NCI-H82 treated with DMSO at 0.1 percent for 48 hours (cell line): Measurements from ENCODE around the gene KIF13A.
"Not testable (repeated sequence)": the region's sequence is repeated elsewhere in the genome, so short reads cannot be mapped to it uniquely, and the experiment has no call there.

Source experiments
- DNase-seq: peaks from one replicate; lab custom pipeline; 2025; ENCODE audit not compliant: unreplicated experiment; lab: John Stamatoyannopoulos, UW

The KIF13A gene

DNA sequence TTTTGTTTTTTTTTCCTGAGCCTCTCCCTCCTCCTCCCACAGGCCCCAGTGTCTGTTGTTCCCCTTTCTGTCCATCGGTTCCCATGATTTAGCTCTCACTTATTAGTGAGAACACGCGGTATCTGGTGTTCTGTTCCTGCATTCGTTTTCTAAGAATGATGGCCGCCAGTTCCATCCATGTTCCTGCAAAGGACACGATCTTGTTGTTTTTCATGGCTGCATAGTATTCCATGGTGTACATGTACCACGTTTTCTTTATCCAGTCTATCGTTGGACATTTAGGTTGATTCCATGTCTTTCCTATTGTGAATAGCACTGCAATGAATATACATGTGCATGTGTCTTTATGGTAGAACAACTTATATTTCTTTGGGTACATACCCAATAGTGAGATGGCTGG lies 175.1 kb downstream of the KIF13A start:
- no peak for DNase-seq

GRCh38 chr6:17808609-17809008 lies 178.8 kb downstream of the KIF13A start:
- DNase-seq, result no peak

DNA sequence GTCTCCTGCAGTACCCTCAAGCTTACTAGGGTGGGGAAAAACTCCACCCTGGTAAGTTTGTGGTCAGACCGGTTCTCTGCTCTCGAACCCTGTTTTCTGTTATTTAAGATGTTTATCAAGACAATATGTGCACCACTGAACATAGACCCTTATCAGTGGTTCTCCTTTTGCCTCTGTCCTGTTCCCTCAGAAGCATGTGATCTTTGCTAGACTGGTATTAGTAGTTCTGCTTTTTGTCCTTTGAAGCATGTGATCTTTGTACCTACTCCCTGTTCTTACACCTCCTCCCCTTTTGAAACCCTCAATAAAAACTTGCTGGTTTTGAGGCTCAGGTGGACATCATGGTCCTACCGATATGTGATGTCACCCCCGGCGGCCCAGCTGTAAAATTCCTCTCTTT lies 180.0 kb downstream of the KIF13A start:
- DNase-seq, result not testable (repeated sequence)

DNA sequence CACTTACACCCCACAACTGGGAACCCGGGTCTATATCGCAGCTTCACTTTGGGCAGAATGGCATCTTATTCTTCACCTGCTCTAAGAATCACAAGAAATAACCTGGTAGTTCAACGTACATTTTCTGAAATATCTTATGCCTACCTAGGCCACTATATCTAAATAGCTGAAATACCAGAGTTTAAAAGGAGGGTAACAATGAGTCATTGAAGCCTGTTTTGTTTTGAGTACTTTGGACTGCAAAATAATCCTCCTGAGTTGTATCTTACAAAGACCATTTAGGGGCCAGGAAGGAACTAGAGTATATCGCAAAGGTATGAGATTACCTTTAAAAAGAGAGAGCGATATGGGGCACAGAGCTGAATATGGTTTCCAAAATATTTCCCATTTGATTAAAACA lies 184.0 kb downstream of the KIF13A start:
- DNase-seq, result no peak

DNA sequence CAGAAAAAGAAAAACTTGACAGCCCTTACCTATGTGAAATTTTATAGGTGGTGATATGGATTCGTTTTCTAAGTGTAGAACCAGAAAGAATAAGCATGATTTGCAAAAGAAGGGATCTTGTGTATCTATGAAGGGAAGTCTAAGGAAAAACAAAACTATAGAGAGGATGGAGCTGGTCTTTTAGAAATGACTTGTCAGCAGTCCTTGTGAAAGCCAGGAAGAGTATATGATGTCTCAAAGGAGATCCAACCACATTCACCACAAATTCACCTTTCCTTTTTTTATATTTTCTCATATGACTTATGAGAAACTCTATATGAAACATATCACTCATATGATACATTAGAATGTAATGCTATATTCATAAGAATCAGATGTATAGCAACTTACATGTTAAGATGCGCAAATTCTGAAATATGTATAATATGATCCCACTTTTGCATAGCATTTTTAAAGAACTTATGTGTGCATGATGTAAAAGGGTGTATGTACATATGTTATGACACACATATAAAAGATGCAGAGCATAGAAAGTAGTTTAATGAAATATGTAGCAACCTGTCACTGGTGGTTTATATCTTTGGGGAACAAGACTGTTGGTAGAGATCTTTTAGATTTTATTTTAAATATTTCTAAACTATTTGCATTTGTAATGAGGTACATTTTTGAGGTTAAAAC lies 188.8 kb downstream of the KIF13A start:
- DNase-seq, result no peak

GRCh38 chr6:17790489-17790888 lies 196.9 kb downstream of the KIF13A start:
- DNase-seq, result no peak

- no peak for DNase-seq
Observed at GRCh38 chr6:17785094-17785787, 202.2 kb downstream of the KIF13A start.

GRCh38 chr6:17780061-17780460 lies 207.4 kb downstream of the KIF13A start:
- no peak for DNase-seq

- no peak for DNase-seq
Observed at GRCh38 chr6:17771609-17772008, 215.8 kb downstream of the KIF13A start.

DNA sequence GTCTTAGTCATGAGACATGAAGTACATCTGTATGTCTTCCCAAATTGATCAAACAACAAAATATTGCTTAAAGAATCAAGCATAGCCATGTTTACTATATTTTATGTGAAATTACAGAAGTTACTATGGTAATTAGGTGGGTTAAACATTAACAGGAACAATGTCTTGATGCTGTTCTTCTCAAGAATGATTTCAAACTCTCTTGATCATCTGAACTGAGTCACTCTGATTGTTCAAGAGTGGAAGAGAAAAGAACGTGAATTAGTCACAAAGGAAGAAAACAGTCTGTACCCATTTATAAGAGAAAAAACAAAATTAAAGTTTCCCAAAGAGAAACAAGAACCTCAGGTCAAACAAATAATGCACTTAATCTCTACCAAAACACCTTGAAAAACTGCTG lies 218.6 kb downstream of the KIF13A start:
- no peak for DNase-seq

GRCh38 chr6:17768388-17768787 lies 219.0 kb downstream of the KIF13A start:
- no peak for DNase-seq

GRCh38 chr6:17762651-17763050 lies 224.8 kb downstream of the KIF13A start:
- no peak for DNase-seq

DNA sequence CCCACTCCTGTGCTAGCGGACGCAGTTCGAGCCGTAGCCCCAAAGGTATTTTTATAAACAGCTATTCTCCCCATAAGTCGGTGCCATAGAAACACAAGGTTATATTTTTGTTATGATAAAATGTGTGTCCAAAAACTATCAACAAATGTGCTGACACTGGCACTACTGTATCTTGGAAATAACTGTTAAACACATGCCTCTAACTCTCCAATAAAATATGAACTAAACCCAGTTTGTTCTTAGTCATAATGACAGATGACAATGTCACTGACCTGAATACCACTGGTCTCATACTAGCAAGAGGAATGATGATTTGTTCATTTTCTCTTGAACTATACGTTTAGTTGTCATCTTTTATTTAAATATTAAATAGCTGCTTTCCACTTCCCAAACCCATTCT lies 229.3 kb downstream of the KIF13A start:
- DNase-seq, result no peak

DNA sequence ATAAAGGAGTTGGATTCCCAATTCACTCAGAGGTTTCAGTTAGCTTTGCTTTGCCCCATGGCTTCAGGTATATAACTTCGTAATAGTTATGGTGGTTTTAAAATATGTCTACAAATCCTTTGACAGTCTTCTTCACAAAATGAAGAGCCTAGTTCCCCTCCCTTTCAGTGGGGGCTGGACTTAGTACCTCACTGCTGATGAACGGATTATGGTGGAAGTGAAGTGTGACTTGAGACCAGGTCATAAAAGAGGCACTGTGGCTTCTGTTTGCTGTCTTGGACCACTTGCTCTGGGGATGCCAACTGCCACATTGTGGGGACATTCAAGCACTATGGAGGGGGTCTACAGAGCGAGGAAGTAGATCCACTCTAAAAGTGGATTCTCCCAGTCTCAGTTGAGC lies 233.2 kb downstream of the KIF13A start:
- no peak for DNase-seq

- DNase-seq, result not testable (repeated sequence)
Observed at GRCh38 chr6:17745324-17745723, 242.1 kb downstream of the KIF13A start.

DNA sequence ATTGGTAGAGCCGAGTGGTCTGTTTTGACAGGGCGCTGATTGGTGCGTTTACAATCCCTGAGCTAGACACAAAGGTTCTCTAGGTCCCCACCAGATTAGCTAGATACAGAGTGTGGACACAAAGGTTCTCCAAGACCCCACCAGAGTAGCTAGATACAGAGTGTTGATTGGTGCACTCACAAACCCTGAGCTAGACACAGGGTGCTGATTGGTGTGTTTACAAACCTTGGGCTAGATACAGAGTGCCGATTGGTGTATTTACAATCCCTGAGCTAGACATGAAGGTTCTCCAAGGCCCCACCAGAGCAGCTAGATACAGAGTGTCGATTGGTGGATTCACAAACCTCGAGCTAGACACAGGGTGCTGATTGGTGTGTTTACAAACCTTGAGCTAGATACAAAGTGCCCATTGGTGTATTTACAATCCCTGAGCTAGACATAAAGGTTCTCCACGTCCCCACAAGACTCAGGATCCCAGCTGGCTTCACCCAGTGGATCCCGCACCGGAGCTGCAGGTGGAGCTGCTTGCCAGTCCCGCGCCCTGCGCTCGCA lies 242.6 kb downstream of the KIF13A start:
- DNase-seq, result not testable (repeated sequence)

- DNase-seq, result no peak
Observed at GRCh38 chr6:17744019-17744756, 243.2 kb downstream of the KIF13A start.

- no peak for DNase-seq
Observed at GRCh38 chr6:17741507-17741906, 245.9 kb downstream of the KIF13A start.

- no peak for DNase-seq
Observed at GRCh38 chr6:17740559-17741220, 246.7 kb downstream of the KIF13A start.

DNA sequence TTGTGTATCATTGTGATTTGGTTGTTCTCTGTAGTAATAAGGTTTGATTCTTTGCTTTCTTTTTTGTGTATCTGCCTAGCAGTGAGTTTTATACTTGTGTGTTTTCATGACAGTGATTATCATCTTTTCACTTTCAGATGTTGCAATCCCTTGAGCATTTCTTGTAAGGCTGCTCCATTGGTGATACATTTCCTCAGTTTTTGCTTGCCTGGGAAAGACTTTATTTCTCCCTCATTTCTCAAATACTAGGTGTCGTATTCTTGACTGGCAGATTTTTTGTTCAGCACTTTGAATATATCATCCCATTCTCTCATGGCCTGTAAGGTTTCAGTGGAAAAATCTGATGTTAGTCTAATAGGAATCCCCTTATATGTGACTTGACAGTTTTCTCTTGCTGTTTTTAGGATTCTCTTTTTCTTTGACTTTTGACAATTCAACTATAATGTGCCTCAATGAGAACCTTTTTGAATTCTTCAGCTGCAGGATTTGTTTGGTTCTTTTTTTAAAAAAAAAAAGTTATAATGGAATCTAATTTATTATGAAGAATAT lies 249.7 kb downstream of the KIF13A start:
- no peak for DNase-seq

DNA sequence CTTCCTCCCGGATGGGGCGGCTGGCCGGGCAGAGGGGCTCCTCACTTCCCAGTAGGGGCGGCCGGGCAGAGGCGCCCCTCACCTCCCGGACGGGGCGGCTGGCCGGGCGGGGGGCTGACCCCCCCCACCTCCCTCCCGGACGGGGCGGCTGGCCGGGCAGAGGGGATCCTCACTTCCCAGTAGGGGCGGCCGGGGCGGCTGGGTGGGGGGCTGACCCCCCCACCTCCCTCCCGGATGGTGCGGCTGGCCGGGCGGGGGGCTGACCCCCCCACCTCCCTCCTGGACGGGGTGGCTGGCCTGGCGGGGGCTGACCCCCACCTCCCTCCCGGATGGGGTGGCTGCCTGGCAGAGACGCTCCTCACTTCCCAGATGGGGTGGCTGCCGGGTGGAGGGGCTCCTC lies 252.1 kb downstream of the KIF13A start:
- not testable (repeated sequence) for DNase-seq
